ENCODE results near the gene CDK7. TPM values are rescaled to one million over a fixed set of nuclear protein-coding genes. Genes with fewer than 3 reads are reported as not detected.
"Not testable (repeated sequence)": the region's sequence is repeated elsewhere in the genome, so short reads cannot be mapped to it uniquely, and the experiment has no call there.

Gene CDK7
- total RNA-seq, 6 experiments from 2014 or later = 6.0 to 10.0 (median 8.1) TPM

DNA sequence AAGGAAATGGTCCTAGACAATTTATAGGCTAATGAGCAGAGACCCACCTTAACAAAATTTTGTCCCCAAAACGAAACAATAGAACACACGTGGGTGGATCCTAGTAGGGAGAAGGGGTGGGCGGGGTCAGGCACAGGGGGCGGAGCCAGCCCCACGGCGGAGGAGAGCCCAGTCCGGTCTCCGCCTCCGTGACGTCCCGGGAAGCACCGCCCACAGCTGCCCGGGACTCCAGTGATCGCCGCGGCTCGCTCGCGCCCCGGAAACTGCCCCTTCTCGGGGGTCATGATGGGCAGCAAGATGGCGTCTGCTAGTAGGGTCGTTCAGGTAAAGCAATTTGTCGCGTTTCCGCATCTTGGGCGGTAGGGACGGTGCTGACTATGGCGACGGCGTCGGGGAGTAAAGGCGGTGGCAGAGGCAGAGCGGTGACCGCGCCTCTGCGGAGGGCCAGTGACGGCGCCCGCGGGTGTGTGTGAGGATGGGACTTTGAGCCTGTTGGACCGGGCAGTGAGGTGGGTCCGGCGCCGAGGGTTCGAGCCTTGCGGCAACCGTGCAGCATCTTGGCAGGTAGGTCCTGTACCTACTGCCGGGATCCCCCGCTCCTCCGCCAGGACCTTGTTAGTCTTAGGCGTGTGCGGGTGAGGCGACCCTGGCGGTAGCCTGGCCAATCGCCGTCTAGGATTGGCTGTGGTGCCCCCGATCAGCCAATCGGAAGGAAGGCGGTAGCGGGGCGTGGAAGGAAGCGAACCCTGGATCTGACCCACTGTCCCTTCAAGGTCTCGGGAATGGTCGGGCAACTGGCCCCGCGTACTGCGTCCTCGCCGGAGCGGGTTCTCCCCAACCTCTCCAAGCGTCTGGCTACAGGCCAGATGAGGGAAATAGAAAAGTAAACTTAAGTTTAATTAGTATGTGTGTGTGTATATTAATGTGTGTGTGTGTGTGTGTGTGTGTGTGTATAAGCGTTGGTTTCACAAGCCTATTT is 16.8 kb upstream of the CDK7 start:
- DNase-seq (peak; percentile 99), ATAC-seq (peak; percentile 96 to 99 (median 97))
- WGBS (ENCODE audit: insufficient coverage, low coverage, low lambda C conversion rate, missing lambda C conversion rate) = 0% methylated on average over 28 of the region's 73 CpGs
- H3K4me1 ChIP-seq = peaks cover 0 to 29% (median 0%) of the 10 kb centered on the region in 4 donors
- H3K9me3 ChIP-seq = no peaks in the 10 kb centered on the region
- peak overlapping the region; percentile 94 to 100 (median 98) for H3K4me3 ChIP-seq
- H3K36me3 ChIP-seq = no peaks in the 10 kb centered on the region
- no peaks in the 10 kb centered on the region for H3K27me3 ChIP-seq
- H3K27ac ChIP-seq = peak overlapping the region; percentile 90 to 99 (median 99)
- TF ChIP-seq CTCF (IDR thresholded peaks at IDR 0.05) (peak in 3 of 4 donors; percentile 13 to 28 (median 26)), POLR2A (IDR thresholded peaks at IDR 0.05) (peak; percentile 80)
- intact Hi-C loops (cut with DNase I) = no loop called here

DNA sequence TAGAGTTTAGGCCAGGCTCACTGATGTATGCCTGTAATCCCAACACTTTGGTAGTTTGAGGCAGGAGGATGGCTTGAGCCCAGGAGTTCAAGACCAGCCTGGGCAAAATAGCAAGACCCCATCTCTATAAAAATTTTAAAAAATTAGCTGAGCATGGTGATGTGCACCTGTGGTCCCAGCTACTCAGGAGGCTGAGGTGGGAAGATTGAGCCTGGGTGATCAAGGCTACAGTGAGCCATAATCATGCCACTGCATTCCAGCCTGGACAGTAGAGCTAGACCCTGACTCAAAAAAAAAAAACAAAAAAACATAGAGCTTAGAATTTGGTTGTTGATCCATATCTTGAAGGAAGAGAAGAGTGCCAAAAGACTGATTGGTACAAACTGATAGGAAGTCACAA is 14.7 kb upstream of the CDK7 start:
- no peaks in the 10 kb centered on the region for H3K36me3 ChIP-seq
- no peaks in the 10 kb centered on the region for H3K27me3 ChIP-seq
- H3K4me1 ChIP-seq = peaks cover 0 to 29% (median 0%) of the 10 kb centered on the region in 4 donors
- TF ChIP-seq POLR2A (IDR thresholded peaks at IDR 0.05) = no peak
- TF ChIP-seq CTCF (IDR thresholded peaks at IDR 0.05) = no peak
- DNase-seq = no peak
- no peak for ATAC-seq
- no peaks in the 10 kb centered on the region for H3K9me3 ChIP-seq
- no peak overlapping the region for H3K4me3 ChIP-seq
- intact Hi-C loops (cut with DNase I) = no loop called here
- H3K27ac ChIP-seq = no peak overlapping the region

- H3K36me3 ChIP-seq; H3K4me3 ChIP-seq; H3K27me3 ChIP-seq; H3K9me3 ChIP-seq; H3K27ac ChIP-seq; DNase-seq; intact Hi-C loops (cut with DNase I); ATAC-seq: not testable (repeated sequence)
- H3K4me1 ChIP-seq = peaks cover 0 to 29% (median 0%) of the 10 kb centered on the region in 4 donors
- 94% methylated on average over 14 of the region's 18 CpGs for WGBS (ENCODE audit: insufficient coverage, low coverage, low lambda C conversion rate, missing lambda C conversion rate)
Observed at GRCh38 chr5:69220371-69220770, 14.3 kb upstream of the CDK7 start.

- DNase-seq; intact Hi-C loops (cut with DNase I); H3K4me3 ChIP-seq; H3K9me3 ChIP-seq; H3K27me3 ChIP-seq; H3K27ac ChIP-seq; H3K36me3 ChIP-seq; ATAC-seq: not testable (repeated sequence)
- H3K4me1 ChIP-seq = peaks cover 0 to 31% (median 0%) of the 10 kb centered on the region in 4 donors
- 35% methylated on average over 7 of the region's 9 CpGs for WGBS (ENCODE audit: insufficient coverage, low coverage, low lambda C conversion rate, missing lambda C conversion rate)
Observed at GRCh38 chr5:69220833-69221232, 13.9 kb upstream of the CDK7 start.

DNA sequence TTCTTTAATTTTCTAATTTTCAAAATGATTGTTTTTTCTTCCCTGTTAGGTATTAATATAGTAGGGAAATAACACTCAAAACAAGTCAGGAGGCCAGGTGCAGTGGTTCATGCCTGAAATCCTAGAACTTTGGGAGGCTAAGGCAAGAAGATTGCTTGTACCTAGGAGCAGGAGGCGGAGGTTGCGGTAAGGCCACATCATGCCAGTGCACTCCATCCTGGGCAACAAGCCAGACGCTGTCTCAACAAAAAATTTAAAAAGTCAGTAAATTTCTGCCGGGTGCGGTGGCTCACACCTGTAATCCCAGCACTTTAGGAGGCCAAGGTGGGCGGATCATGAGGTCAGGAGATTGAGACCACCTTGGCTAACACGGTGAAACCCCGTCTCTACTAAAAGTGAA is 10.2 kb upstream of the CDK7 start:
- Histone ChIP-seq H3K9me3 (no peaks in the 10 kb centered on the region), H3K36me3 (peaks cover 0 to 17% (median 5%) of the 10 kb centered on the region in 4 donors), H3K4me1 (peaks cover 0 to 24% (median 0%) of the 10 kb centered on the region in 4 donors), H3K4me3 (no peak overlapping the region), H3K27me3 (no peaks in the 10 kb centered on the region), H3K27ac (no peak overlapping the region)
- 62% methylated on average over 7 of the region's 8 CpGs for WGBS (ENCODE audit: insufficient coverage, low coverage, low lambda C conversion rate, missing lambda C conversion rate)
- peak in 3 of 4 donors; percentile 34 to 72 (median 57) for ATAC-seq
- DNase-seq = peak in 1 of 3 donors; percentile 55
- intact Hi-C loops (cut with DNase I) = no loop called here
- TF ChIP-seq CTCF (IDR thresholded peaks at IDR 0.05) (no peak), POLR2A (IDR thresholded peaks at IDR 0.05) (no peak)
